HepG2 (cell line): ENCODE measurements around the gene CDH22. TPM values are rescaled to one million over a fixed set of nuclear protein-coding genes. Genes with fewer than 3 reads are reported as not detected.
A peak's percentile ranks its signal among the peaks of the same experiment; 100 is the strongest.

Experiments used
- ATAC-seq: fragments of 200-7000 bp; cut with Tn5 transposase; 3 replicates; pipeline ENCODE4 v1.9.1; 2020; ENCODE audit warnings: mild to moderate bottlenecking, moderate library complexity
- BruUV-seq: library from RNA; stranded (reverse); fragments of 400-500 nt; replicated peaks from 2 replicates; lab custom pipeline; 2021; lab: Mats Ljungman, UMichigan
- CTCF ChIA-PET: fragments of 300-600 bp; formaldehyde crosslinking; extraction: SDS; loops from one replicate; lab custom pipeline; 2021; ENCODE audit warnings: low total read pairs, inconsistent platforms, low intra/inter-chr PET ratio; lab: Yijun Ruan, JAX
- POLR2A ChIA-PET: fragments of 350-600 bp; sonication (Branson Sonifier 250); formaldehyde crosslinking; loops from one replicate; lab custom pipeline; 2020; ENCODE audit warnings: antibody characterized with exemption, inconsistent platforms; lab: Yijun Ruan, JAX
- DNase-seq: peaks from one replicate; pipeline ENCODE4 v3.0.0-alpha.2; 2015; ENCODE audit warnings: low spot score
- FAIRE-seq: peaks from 3 replicates; lab custom pipeline; 2011; peaks lifted over from hg19 to GRCh38; lab: Jason Lieb, UNC
- H2AFZ ChIP-seq: one replicate; pipeline ENCODE4 v1.6.1; 2011; ENCODE audit warnings: low read length, inconsistent platforms
- H3K27ac ChIP-seq: fragments of 300-600 bp; 3 replicates; pipeline ENCODE4 v1.8.0; 2011; ENCODE audit warnings: mixed run types, mild to moderate bottlenecking, mixed read lengths, low read length, inconsistent platforms; ENCODE audit not compliant: insufficient read depth; ENCODE audit errors: extremely low read length
- H3K27me3 ChIP-seq, 2 experiments: fragments of 200-600 bp in 1 of 2; 2 replicates in 1 of 2; 3 replicates in 1 of 2; pipeline versions ENCODE4 v1.6.0 to v1.8.0; 2011; ENCODE audit warnings: low read length in 2 of 2, mild to moderate bottlenecking in 2 of 2, moderate library complexity in 2 of 2, inconsistent platforms in 1 of 2; ENCODE audit not compliant: insufficient read depth in 2 of 2, control insufficient read depth in 1 of 2
- H3K36me3 ChIP-seq, 2 experiments: fragments of 200-600 bp in 1 of 2; replicated peaks in 1 of 2; 2 replicates in 1 of 2; 3 replicates in 1 of 2; pipeline versions ENCODE4 v1.5.1 to v1.8.0; 2011; ENCODE audit warnings: low read length in 2 of 2, inconsistent platforms in 1 of 2; ENCODE audit not compliant: insufficient read depth in 2 of 2, control insufficient read depth in 1 of 2
- H3K4me1 ChIP-seq: 2 replicates; pipeline ENCODE4 v1.5.1; 2012; ENCODE audit warnings: low read length, inconsistent platforms; ENCODE audit not compliant: insufficient read depth
- H3K4me2 ChIP-seq: 2 replicates; pipeline ENCODE4 v1.6.0; 2011; ENCODE audit warnings: low read depth, low read length, inconsistent platforms
- H3K4me3 ChIP-seq, 3 experiments: fragments of 200-600 bp in 1 of 3; sonication (generic), shearing (Covaris generic) in 1 of 3; replicated peaks in 1 of 3; 2 replicates each; pipeline ENCODE4 v1.5.1; 2011 to 2016; ENCODE audit warnings: low read length in 3 of 3, inconsistent platforms in 2 of 3, low read depth in 2 of 3, mild to moderate bottlenecking in 2 of 3, control low read depth in 1 of 3, mixed read lengths in 1 of 3; ENCODE audit not compliant: insufficient read depth in 1 of 3
- H3K79me2 ChIP-seq: one replicate; pipeline ENCODE4 v1.6.1; 2011; ENCODE audit warnings: low read length, inconsistent platforms; ENCODE audit not compliant: insufficient read depth
- H3K9ac ChIP-seq: 2 replicates; pipeline ENCODE4 v1.6.0; 2011; ENCODE audit warnings: mild to moderate bottlenecking, low read depth, low read length, inconsistent platforms; ENCODE audit not compliant: insufficient read depth
- H3K9me3 ChIP-seq: 2 replicates; pipeline ENCODE4 v1.5.1; 2012; ENCODE audit warnings: mild to moderate bottlenecking, low read length
- H4K20me1 ChIP-seq: 2 replicates; pipeline ENCODE4 v1.6.0; 2011; ENCODE audit warnings: inconsistent platforms, mild to moderate bottlenecking, low read length, moderate library complexity; ENCODE audit not compliant: insufficient read depth
- CENPX ChIP-seq: sonication (generic); formaldehyde crosslinking; IDR thresholded peaks from 2 replicates; pipeline ENCODE4 v1.9.0; 2021; ENCODE audit warnings: mild to moderate bottlenecking, missing genetic modification reagents, moderate library complexity
- DRAP1 ChIP-seq: IDR thresholded peaks from 2 replicates; pipeline ENCODE4 v1.6.1; 2016; ENCODE audit warnings: missing genetic modification reagents, missing compliant biosample characterization
- EZH2 ChIP-seq: conservative IDR thresholded peaks from 2 replicates; pipeline ENCODE4 v1.6.1; 2012; ENCODE audit warnings: mild to moderate bottlenecking, low read depth, low read length, moderate library complexity
- FOXP1 ChIP-seq, 2 experiments: fragments of 450-650 bp in 1 of 2; IDR thresholded peaks; 2 replicates each; pipeline ENCODE4 v1.6.1; 2017 to 2018; ENCODE audit warnings: antibody characterized with exemption in 1 of 2
- HNF4G ChIP-seq, 2 experiments: sonication (generic) in 1 of 2; formaldehyde crosslinking in 1 of 2; IDR thresholded peaks; 2 replicates each; pipeline versions ENCODE4 v1.4.0 to v1.6.1; 2011 to 2020; ENCODE audit warnings: borderline replicate concordance in 2 of 2, low read depth in 2 of 2, mild to moderate bottlenecking in 2 of 2, low read length in 1 of 2, missing genetic modification reagents in 1 of 2, moderate library complexity in 1 of 2
- KMT2B ChIP-seq: IDR thresholded peaks from 2 replicates; pipeline ENCODE4 v1.6.1; 2016; ENCODE audit warnings: missing genetic modification reagents, missing compliant biosample characterization
- PAWR ChIP-seq: sonication (generic); formaldehyde crosslinking; IDR thresholded peaks from 2 replicates; pipeline ENCODE4 v1.4.0; 2020; ENCODE audit warnings: missing genetic modification reagents, mild to moderate bottlenecking, borderline replicate concordance
- PPARG ChIP-seq: conservative IDR thresholded peaks from 2 replicates; pipeline ENCODE4 v1.6.1; 2016; ENCODE audit warnings: missing biosample characterization, missing genetic modification reagents
- ZBTB33 ChIP-seq: sonication (generic); formaldehyde crosslinking; IDR thresholded peaks from 2 replicates; pipeline ENCODE4 v1.4.0; 2020; ENCODE audit warnings: missing genetic modification reagents
- ZBTB34 ChIP-seq: sonication (generic); formaldehyde crosslinking; IDR thresholded peaks from 2 replicates; pipeline ENCODE4 v1.8.0; 2022; ENCODE audit warnings: mild to moderate bottlenecking, missing genetic modification reagents
- ZFYVE20 ChIP-seq: sonication (generic); formaldehyde crosslinking; IDR thresholded peaks from 2 replicates; pipeline ENCODE4 v1.8.0; 2023; ENCODE audit warnings: low read depth, mild to moderate bottlenecking, moderate library complexity, missing genetic modification reagents, borderline replicate concordance
- ZNF562 ChIP-seq: sonication (generic); formaldehyde crosslinking; IDR thresholded peaks from 2 replicates; pipeline ENCODE4 v1.8.0; 2022; ENCODE audit warnings: missing genetic modification reagents, borderline replicate concordance
- ZNF660 ChIP-seq: sonication (generic); formaldehyde crosslinking; IDR thresholded peaks from 2 replicates; pipeline ENCODE4 v1.5.1; 2020; ENCODE audit warnings: mild to moderate bottlenecking, low read depth, missing genetic modification reagents, borderline replicate concordance
- ZNF782 ChIP-seq: sonication (generic); formaldehyde crosslinking; IDR thresholded peaks from 2 replicates; pipeline ENCODE4 v1.4.0; 2020; ENCODE audit warnings: missing genetic modification reagents, mild to moderate bottlenecking, borderline replicate concordance
- ZSCAN29 ChIP-seq: sonication (generic); formaldehyde crosslinking; conservative IDR thresholded peaks from 2 replicates; pipeline ENCODE4 v1.4.0; 2020; ENCODE audit warnings: mild to moderate bottlenecking, missing genetic modification reagents
- WGBS: methylation state at CpG from one replicate; pipeline ENCODE4 v1.1.6; 2017; ENCODE audit warnings: low lambda C conversion rate; 5-methylcytosine and 5-hydroxymethylcytosine counted together
- in situ Hi-C: cut with HindIII; loops from 2 replicates; pipeline ENCODE4 v1.10.0; 2017; ENCODE audit warnings: low pct_unique_long_range_greater_than_20kb; ENCODE audit not compliant: extremely low pct_ligation_motif_present
- intact Hi-C: fragments of 100-400 bp; cut with micrococcal nuclease; formaldehyde crosslinking; loops from one replicate; pipeline ENCODE4 v1.10.0; 2022; ENCODE audit not compliant: unreplicated experiment
- polyA plus RNA-seq, 8 experiments: library from polyadenylated mRNA; depleted of rRNA in 3 of 8; stranded (reverse) in 7 of 8; unstranded in 1 of 8; fragments of >200 nt; fragmentation: Illumina TruSeq in 4 of 8; extraction: Trizol in 4 of 8; gene quantifications; 2 replicates each; pipeline versions ENCODE4 v1.2.1 to v1.2.3, GENCODE V29; 2011 to 2016; ENCODE audit warnings: low read depth in 4 of 8, missing spikeins in 1 of 8, mixed read lengths in 1 of 8; ENCODE audit not compliant: insufficient read depth in 1 of 8
- total RNA-seq, 5 experiments: library from RNA; depleted of rRNA; stranded (reverse); fragments of >200 nt; fragmentation: Illumina TruSeq; extraction: Trizol; gene quantifications; 2 replicates each; pipeline ENCODE4 v1.2.3, GENCODE V29; 2016; ENCODE audit warnings: low read depth in 1 of 5

CDH22 gene
- total and polyA plus RNA-seq, 2 of the 13 experiments (the other 11 are each of a cell fraction or from before 2014, with no cell fraction given): not detected

- CTCF ChIA-PET: no interaction called here
- Histone ChIP-seq H3K79me2 (no peaks in the 10 kb centered on the region), H3K9ac (no peak overlapping the region), H3K9me3 (no peaks in the 10 kb centered on the region), H3K36me3 (no peaks in the 10 kb centered on the region), H3K27ac (no peak overlapping the region), H4K20me1 (no peaks in the 10 kb centered on the region), H3K27me3 (peaks cover 14 to 80% of the 10 kb centered on the region in 2 experiments), H3K4me1 (no peaks in the 10 kb centered on the region), H3K4me2 (no peak overlapping the region), H3K4me3 (no peak overlapping the region), H2AFZ (no peak overlapping the region)
- ATAC-seq (no peak), DNase-seq (no peak), FAIRE-seq (no peak)
- TF ChIP-seq EZH2 (0 out of 2 replicates have a peak, but pooled peaks have one; percentile 3), ZNF562 (CRISPR knock-in tag) (no peak)
- in situ Hi-C loops: no loop called here
- POLR2A ChIA-PET: no interaction called here
- 15% methylated on average over 13 of the region's 19 CpGs for WGBS
- no TSS peak for BruUV-seq
- intact Hi-C loops: no loop called here
These were observed 57.5 kb downstream of the CDH22 start for GRCh38 chr20:46250772-46251171.

GRCh38 chr20:46249671-46250070, 58.6 kb downstream of the CDH22 start:
- FAIRE-seq: no peak
- CTCF ChIA-PET: no interaction called here
- no peak for ATAC-seq
- TF ChIP-seq ZNF660 (no peak), HNF4G (IDR thresholded peaks at IDR 0.05; ENCODE audit: borderline replicate concordance, low read depth, low read length) (no peak), HNF4G (CRISPR knock-in tag; IDR thresholded peaks at IDR 0.05; ENCODE audit: borderline replicate concordance, low read depth) (no peak), ZNF782 (CRISPR knock-in tag) (no peak), ZSCAN29 (CRISPR knock-in tag) (no peak), KMT2B (CRISPR knock-in tag) (no peak), FOXP1 (IDR thresholded peaks at IDR 0.05) (no peak), FOXP1 (CRISPR knock-in tag; IDR thresholded peaks at IDR 0.05) (no peak), PAWR (no peak), ZBTB33 (CRISPR knock-in tag) (no peak), ZBTB34 (CRISPR knock-in tag) (no peak), PPARG (CRISPR knock-in tag) (no peak), ZFYVE20 (CRISPR knock-in tag) (no peak), DRAP1 (CRISPR knock-in tag) (no peak), CENPX (CRISPR knock-in tag) (no peak)

More at GRCh38 chr20:46249671-46250070, 58.6 kb downstream of the CDH22 start:
- Histone ChIP-seq H3K9ac (no peak overlapping the region), H3K4me3 (no peak overlapping the region), H2AFZ (no peak overlapping the region), H3K36me3 (no peaks in the 10 kb centered on the region), H3K27ac (no peak overlapping the region), H3K27me3 (peaks cover 14 to 84% of the 10 kb centered on the region in 2 experiments), H4K20me1 (no peaks in the 10 kb centered on the region), H3K79me2 (no peaks in the 10 kb centered on the region), H3K4me2 (no peak overlapping the region), H3K9me3 (no peaks in the 10 kb centered on the region), H3K4me1 (no peaks in the 10 kb centered on the region)
- no TSS peak for BruUV-seq
- DNase-seq: no peak
- POLR2A ChIA-PET: no interaction called here
- 20% methylated on average over 3 of the region's 3 CpGs for WGBS
- in situ Hi-C loops: no loop called here
- intact Hi-C loops: no loop called here
